Nucleus accumbens (tissue), 56 donors: Measurements from ENCODE around the gene SCAMP2.

ENCODE experiments used
- DNase-seq, 56 donors: peaks; one replicate each; lab custom pipeline; 2025; lab: John Stamatoyannopoulos, UW

The SCAMP2 gene

DNA sequence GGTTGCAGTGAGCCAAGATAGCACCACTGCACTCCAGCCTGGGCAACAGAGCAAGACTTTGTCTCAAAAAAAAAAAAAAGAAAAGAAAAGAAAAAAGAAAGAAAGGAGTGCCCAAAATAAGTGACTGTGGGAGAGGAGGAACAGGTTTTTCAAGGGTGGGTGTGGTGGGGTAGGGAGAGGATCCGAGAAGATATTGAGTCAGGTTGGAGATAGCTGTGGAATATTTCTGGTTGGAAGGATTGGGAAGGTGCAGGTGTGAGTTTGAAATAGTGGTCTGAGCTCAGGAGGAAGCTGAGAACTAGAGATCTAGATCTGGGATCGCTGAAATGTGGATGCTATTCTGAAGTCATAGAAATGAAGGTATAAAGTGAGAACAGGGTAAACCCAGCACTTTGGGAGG, 7.8 kb downstream of the SCAMP2 start:
- no peak for DNase-seq

DNA sequence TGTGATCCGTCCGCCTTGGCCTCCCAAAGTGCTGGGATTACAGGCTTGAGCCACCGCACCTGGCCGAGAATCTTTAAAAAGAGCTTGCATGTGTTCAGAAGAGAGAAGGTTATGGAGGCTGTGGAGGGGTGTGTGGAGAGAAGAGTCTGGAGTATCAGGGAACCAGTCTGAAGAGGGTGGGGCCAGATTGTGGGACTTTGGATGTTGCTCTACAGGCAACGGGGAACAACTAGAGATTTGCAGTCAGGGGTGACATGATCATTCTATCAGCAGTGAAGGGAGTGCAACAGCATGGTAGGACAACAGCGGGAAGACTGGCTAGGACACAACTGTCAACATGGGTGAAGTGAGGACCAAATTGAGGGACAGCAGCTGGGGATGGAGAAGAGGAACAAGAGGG, 8.9 kb downstream of the SCAMP2 start:
- no peak for DNase-seq

DNA sequence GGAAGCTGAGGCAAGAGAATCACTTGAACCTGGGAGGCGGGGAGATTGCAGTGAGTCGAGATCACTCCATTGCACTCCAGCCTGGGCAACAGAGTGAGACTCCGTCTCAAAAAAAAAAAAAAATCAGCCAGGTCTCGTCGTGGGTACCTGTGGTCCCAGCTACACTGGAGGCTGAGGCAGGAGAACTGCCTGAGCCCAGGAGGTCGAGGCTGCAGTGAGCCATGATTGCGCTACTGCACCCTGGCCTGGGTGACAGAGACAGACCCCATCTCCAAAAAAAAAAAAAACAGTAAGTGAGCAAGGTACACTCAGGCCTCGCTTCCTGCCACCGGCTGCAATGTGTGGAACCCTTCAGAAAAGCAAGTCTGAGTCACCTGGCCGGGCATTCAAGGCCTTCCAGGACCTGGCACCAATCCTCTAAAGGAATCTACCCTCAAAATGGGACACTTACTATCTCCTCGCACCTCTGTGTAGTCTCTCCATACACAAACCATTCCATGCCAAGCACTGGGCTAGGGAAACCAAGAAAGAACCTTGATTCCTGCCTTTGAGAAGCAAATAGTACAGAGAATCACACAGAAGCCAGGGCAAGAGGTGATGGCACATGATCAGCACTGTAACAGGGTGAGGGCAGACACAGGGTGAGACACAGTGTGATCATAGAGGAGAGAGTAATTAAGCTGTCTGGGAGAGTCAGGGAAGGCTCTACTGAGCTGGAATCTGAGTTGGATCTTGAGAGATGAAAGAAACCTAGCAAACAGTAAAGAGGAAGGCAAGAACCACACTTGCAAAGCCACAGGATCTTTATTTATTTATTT, 9.7 kb downstream of the SCAMP2 start:
- DNase-seq, result no peak

DNA sequence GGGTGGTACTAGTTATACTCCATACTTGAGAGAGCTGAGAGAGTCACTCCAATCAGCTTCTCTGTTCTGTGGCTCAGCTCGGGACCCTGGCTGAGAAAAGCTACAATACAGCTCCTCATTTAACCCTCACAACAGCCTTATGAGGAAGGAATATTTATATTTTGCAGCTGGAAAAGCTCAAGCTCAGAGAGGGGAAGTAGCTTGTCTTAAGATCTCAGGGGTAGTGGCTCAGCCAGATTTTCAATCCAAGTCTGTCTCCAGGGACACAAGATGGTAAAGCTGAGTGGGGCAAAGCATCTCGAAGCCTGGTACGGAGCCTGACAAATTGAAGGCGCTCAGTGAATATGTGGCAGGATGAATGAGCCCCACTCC, 14.8 kb downstream of the SCAMP2 start:
- no peak for DNase-seq

DNA sequence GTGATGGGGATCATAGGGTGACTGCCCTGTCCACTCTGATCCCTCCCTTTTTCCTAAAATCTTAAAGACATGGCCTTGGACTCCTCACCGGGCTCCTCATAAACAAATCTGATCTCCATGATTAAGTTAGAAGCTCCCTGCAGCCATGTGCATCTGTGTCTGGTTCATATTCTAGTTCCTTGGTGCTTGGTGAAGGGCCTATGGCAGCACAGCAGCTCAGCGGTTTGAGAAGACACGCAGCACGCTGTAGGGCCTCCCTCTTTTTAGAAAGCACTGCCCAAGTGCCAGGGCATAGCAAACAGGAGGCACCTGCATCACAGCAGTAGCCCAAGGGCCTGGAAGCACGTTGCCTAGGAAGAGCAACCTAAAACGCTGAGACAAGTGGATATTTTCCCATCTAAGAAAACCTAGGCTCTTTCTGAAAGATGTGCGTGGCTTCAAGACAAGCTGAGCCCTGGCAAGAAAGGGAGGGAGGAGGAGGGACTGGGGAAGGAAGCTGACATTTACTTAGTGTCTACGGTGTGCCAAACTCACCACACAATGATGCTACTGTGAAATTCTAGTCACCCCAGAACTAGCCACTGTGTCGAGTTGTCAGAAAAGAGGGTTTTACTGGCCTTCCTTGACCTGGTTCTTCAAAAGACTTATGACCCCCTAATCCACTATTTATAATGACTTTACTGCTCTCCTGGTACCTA, 15.3 kb downstream of the SCAMP2 start:
- DNase-seq, result peak in 1 of 56 donors; percentile 11

DNA sequence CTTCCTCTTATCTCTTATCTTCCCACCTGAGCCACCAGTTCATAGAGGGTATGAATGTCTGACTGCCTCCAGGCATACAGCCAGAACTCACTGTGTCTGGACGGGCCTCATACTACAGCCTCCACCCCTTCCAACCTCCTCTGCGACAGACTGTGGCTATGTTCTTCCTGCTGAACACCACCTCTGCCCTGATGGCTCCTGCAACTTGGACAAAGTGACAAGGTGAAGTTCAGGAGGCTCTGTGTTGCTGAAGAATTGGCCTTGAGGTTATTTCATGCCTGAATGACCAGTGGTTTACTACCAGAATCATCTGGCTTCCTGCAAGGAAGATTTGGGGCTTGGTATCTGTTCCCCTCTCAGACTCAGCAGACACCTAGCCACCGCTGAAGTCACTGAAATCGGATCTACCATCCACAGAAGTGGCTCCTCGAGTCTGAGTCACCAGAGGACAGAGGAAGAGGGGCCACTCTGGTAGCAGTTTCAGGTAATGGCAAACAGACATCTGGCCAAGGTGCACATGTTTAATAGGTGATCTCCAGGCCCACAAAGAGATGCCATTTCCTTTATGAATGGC, 16.0 kb downstream of the SCAMP2 start:
- no peak for DNase-seq

DNA sequence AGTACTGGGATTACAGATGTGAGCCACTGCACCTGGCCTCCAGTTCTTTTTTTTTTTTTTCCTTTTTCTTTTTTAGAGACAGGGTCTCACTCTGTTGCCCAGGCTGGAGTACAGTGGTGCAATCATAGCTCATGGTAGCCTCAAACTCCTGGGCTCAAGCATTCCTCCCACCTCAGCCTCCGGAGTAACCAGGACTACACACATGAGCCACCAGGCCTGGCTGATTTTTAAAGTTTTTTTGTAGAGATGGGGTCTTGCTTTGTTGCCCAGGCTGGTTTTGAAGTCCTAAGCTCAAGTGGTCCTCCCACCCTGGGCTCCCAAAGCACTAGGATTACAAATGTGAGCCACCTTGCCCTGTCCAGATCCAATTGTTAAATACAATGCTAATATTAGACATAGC, 16.6 kb downstream of the SCAMP2 start:
- no peak for DNase-seq

DNA sequence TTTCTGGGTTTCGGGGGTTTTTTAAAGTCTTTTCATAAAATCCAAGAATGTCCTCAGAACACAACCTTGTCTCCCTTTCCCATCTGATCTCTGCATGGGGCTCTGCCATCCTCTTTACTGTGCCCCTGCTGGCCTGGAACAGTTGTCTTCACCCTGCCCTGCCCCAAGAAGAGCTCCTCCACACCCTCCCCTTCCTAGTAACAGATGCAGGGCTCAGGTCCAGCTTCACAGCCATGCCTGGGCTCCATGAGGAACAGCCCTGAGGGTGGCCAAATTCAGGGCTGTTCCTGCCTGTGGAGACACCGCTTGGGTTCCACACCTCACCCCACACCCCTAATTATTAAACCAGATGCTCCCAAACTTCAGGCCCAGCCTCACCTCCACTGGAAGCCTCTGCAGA, 17.3 kb downstream of the SCAMP2 start:
- no peak for DNase-seq

DNA sequence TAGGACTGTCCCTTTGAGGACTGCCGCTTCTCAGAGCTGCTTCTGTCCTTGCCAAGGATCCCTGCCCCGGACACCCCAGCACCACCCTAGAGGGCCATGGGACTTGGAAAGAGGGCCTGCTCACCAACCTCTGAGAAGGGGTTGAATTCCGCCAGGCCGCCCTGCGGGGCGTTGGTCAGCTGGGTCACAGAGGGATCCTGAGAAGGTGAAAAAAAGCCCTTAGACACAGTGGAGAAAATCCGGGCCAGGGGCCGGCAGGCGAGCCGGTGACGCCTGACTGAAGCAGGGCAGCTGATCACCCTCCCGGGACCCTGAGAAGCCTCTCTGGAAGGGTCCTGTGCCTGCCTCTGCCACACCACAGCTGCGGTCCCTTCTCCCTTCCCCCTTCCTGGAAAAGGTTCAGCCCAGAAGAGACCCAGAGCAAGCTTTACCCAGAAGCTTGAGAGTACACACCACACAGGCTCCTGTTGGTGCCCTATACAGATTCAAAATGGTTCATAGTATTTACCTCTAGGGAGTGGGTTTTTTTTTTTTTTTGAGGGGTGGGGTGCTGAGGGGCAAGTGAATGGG, 18.6 kb downstream of the SCAMP2 start:
- no peak for DNase-seq

DNA sequence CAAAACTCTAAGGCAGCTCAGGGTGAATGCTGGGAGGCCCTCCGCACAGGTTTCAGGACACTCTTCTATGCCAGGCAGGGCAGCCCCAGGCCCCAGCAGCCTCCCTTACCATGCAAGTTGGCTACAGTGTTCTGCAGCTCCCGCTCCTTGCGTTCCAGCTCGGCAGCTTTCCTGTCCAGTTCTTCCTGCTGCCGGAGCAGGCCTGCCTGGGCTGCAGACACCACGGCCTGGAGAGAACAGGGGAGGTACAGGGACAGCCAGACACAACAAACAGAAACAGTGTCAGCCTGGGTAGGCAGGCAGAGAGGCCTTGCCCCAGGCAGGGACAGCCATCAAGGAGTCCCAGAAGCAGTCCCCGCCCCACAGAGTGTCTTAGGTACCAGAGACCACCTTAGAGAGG, 21.2 kb downstream of the SCAMP2 start:
- DNase-seq, result no peak

DNA sequence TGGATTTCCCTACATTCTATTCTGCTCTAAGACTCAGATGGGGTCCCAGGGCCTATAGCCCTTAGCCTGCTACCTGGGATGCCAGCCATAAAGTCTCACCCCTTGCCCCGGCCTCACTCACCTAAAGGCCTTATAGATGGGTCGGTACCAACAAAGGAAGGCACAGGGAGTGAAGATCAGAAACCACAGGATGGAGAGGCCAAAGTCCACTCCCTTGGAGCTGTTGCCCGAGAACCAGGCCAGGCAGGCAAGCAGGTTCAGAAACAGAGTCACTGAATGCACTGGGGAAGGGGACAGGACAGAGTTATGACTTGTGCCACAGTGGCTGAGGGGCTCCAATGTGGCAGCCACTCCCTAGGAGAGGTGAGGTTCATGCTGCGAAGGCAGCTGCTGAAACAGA, 22.8 kb downstream of the SCAMP2 start:
- no peak for DNase-seq

DNA sequence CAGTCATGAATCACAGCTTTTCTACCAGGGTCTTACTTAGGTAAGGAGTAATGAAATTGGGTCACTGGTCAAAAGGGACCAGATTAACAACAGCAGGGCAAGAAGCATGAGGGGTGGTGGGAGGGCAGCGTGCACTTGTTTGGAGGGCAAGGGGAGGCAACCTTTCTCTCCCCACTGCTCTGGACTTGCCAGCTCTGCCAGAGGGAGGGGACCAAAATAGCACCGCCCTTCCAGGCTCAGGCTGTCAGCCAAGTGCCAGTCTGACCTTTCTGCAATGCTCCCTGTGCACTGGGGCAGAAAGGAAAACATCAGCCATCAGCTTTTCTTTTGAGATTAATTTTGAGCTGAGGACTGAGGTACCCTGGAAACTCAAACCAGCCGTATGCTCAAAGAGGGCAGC, 25.7 kb downstream of the SCAMP2 start:
- DNase-seq, result peak in 6 of 56 donors; percentile 9 to 37 (median 26)

DNA sequence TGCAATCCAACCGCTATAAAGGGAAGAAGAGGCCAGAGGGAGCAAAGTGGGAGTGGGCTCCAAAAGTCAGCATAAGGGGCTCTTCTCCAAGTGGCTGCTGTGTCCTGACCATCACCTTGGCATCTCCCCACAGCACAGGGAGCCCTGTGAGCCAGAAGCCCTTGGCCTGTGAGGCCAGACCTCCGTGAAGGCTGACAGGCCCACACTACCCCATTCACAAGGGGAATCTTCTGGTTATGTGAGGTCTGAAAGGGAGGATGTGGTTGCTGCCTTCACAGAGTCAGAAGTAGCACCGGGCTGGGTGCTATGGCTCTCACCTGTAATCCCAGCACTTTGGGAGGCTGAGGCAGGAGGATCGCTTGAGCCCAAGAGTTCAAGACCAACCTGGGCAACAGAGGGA, 27.6 kb downstream of the SCAMP2 start:
- no peak for DNase-seq

DNA sequence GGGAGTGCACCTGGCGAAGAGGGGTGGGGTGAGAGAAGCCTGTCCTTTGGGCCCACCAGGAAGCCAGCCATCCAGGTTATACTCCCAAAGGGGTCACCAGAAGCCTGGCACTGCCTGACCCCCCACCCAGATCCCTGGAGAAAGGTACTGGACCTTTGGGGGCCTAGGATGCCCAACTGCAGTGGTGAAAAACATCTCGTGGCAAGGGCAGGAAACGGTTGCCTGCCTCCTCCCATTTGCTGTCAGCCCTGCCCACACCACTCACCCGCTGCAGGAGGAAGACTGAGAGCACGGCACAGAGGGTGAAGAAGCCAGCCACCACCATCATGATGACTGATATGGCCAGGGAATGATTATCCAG, 28.0 kb downstream of the SCAMP2 start:
- no peak for DNase-seq

DNA sequence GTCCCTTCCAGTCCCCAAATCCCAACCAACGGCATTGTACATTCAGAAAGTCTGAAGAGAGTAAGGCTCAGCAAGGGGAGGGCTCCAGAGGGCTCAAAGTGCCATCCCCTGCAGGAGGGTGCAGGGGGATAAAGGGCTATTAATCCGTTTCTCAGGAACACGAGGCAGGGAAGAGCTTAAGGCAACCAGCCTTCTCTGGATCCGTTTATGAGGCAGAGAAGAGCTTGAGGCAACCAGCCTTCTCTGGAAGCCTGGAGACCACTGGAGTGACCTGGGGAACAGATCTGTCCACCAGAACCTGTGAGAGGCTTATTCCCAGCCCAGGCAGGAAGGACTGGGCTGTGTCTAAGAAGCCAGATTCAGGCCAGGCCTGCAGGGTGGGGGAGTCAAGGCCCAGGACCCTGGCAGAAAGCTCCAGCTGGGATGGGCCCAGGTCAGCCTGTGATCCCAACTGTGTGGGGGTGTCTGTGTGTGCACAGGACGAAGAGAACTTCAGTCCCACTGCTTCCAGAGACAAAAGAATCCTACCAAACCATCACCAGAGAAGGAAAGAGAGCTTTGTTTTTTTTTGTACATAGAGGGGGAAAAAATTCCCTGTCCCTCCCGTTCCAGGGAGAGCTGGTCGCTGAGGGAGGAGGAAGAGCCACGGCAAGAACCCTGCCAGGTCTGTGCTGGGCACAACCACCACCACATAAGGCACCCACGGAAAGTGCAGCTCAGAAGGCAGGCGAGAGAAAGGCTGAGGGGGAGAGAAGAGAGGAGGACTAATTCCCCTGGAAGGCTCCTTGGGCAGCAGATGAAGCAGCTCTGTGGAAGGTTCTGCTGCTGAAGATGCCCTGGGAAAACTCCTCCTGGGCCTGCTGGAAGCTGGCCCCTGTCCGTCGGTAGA, 28.6 kb downstream of the SCAMP2 start:
- DNase-seq, result no peak

DNA sequence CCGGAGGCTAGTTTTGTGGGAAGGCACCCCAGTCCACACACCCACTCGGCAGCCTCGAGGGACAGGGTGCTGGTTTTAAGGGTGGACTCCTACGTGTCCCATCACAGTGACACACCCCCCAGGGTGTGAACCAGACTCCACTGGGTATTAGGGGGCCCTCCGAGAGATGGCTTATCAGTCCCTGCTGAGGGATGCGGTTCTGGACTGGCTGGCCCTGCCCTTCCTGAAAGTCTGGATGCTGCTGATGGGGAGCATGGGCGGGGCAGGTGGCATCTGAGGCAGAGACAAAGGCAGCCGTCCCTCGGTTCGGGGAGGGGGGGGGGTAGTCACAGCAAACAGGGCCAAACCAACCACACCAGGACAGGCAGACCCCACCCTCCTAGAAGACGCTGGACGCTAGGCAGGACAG, 29.3 kb downstream of the SCAMP2 start:
- DNase-seq, result no peak

DNA sequence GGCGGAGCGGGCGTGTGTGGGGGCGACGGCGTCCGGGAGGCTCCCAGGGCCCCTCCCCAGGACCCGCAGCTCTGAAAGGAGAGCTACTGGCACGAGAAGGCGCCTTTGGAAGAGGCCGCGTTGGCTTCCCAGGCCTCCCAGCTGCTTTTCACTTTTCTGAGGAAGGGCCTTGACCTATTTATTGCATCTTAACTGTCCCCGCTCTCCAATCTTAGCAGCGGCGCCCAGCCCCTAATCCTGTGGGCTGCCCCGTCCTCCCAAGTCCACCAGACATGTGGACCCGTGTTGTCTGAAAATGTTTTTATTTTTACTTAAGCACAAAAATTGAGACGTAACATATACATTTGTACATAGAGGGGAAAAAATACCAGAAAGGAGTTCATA, 29.7 kb downstream of the SCAMP2 start:
- no peak for DNase-seq

DNA sequence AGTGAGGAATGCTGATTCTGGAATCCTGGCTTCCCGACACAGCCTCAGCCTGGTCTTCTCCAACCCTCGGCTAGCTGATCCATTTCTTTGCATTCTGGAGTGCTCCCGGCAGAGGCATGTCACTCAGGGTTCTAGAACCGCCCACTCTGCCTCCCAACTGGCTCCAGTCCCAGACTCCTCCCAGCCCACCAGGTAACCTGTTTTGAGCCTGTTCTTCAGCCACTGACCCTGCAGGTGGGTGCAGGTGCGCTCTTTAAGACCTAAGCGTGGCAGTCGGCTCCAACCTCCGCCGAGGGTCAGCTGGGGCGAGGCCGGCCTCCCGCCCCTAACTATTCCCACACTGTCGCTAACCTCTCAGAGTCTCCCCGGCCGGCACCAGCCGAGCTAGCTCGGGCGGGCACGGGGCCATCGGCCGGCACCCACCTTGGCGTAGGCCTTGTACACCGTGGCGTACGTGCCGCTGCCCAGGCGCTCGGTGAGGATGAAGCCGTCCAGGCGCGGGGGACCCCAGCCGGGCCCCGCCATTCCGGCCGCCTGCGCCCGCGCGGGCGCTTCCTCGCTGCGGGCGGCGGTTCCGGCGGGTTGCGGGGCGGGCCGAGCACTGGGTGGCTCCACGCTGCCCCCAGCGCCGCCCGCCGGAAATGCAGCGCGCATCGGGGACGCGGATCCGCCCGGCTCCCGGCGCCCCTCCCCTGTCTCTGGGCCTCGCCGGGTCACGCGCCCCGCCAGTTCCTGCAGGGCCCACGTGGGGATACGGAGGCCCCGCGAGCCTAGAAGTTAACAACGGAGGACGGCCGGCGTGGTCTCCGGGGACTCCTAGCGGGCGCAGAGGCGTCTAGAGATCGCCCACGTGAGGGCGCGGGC, 30.4 kb downstream of the SCAMP2 start, which contains the start of gene ULK3:
Gene ULK3 (minus strand): TSS at position 576 of the 864 bp plus-strand sequence. CDS start 51 bp downstream, at position 525.
- peak in 55 of 56 donors; percentile 48 to 96 (median 86) for DNase-seq

DNA sequence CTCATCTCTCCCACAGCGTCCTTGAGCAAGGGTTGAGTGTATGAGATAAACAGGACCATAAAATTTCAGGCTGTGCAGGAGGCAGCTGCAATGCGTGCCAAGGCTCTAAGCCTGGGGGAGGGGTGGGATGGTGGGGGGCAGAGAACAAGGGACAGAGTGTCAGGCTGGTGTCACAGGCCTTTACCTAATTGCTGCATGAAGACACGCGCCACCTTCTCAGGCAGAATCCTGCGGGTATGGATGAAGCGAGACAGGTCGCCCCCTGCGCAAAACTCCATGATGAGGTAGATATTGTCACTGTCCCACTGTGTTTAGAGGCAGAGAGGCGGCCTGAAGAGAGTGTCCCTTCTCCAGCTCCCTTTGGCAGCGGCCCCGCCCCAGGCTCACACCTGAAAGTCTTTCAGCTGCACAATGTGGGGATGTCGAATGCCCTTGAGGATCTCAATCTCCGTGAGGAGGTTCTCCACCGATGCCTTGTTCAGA, 31.2 kb downstream of the SCAMP2 start:
- no peak for DNase-seq
